Stimulated activated CD8-positive, alpha-beta memory T cell treated with anti-CD3 and anti-CD28 coated beads, Interleukin-15, amount 100 ng/mL, for 4 hours (primary cell): Measurements from ENCODE around the gene KIF9.
"Not testable (repeated sequence)": the region's sequence is repeated elsewhere in the genome, so short reads cannot be mapped to it uniquely, and the experiment has no call there.

Experiments
- DNase-seq, 2 donors: peaks; one replicate each; pipeline ENCODE4 v3.0.0-alpha.2; 2020; ENCODE audit warnings: low read depth in 2 of 2

Gene KIF9

GRCh38 chr3:47293822-47294221 lies 11.2 kb upstream of the KIF9 start:
- no peak for DNase-seq

GRCh38 chr3:47291754-47292420 lies 9.3 kb upstream of the KIF9 start:
- not testable (repeated sequence) for DNase-seq

DNA sequence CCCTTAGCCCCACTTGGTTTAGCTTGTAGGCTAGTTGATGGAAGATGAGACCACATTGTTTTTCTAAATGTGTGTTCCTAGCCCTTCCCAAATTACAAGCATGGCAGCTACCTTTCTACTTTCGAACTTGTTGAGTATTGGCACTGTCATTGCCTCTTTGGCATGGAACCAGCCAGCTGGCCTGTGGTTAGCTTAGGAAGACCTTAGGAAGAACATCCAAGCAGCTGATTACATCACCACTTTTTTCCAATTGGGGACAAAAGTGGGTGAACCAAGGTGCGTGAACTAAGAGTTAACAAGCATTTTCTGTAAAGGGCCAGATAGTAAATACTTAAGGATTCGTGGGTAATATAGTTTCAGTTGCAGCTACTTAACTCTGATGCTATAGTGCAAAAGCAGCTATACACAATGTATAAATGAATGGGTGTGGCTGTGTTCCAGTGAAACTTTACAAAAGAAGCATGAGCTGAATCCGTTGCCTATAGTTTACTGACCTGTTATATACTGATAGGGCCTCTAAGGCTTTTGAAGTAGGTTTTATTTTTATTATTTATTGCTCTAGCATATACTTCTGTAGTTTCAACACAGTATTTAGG lies 8.7 kb upstream of the KIF9 start:
- no peak for DNase-seq

DNA sequence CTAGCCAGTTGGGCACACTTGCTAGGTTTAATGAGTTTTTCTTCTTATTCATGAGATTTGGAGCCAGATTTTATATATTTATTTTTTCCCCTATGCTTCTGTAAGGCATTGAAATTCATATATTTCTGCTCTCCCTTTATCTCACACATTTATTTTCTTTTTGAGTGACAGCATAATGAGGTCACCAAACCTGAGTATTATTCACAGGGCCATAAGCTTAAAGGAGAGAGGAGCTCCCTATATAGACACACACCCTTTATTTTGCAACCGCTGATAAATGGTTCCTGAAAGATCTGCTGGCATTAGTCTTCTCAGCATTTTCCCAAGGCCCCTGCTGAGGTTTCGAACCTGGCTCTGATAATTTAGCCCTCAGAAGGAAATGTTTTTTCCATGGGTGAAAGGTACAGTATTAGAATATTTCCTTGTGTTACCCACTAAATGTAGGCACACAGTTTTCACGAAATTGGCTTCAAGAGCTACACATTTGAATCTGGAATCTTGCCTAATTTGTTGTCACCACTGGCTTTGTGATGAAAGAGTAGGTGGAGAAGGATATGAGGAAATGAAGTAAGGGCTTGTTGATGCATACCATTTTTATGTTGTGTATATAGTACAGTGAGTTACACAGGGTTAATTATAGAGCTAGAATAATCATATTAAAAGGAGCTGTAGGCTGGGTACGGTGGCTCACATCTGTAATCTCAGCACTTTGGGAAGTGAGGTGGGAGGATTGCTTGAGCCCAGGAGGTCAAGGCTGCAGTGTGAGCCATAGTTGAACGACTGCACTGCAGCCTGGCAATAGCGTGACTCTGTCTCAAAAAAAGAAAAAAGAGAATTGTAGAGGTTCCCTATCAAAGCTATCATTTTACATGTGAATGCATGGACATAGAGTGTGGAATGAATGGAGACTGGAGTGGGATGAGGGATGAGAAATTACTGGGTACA lies 6.6 kb upstream of the KIF9 start:
- no peak for DNase-seq

DNA sequence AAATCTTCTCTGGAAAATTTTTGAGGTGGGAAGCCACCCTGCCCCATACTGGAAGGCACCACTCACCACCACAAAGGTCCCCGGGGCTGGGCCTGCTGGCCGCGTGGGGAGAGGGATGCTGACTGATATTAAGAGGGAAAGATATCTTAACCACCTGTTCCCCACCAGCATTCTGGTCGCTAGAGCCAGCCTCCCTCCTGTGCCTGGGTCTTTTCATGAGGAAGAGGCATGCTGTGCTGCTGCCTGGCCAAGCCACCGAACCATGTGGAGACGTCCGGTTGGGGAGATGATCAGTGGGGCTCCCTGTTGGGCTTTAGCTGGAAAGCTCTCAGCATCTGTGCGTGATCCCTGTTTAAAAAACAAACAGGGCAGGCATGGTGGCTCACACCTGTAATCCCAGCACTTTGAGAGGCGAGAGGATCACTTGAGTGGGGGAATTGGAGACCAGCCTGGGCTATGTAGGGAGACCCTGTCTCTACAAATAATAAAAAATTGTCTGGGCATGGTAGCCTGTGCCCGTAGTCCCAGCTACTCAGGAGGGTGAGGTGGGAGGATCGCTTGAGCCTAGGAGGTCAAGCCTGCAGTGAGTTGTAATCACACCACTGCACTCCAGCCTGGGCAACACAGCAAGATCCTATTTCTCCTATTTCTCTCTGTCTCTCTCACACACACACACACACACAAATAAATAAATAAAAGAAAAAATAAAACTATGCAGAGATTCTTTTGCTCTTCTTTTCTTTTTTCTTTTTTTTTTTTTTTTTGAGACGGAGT lies 1.2 kb upstream of the KIF9 start:
- DNase-seq, result no peak

- no peak for DNase-seq
These were observed 566 bp upstream of the KIF9 start for GRCh38 chr3:47283193-47283537.

DNA sequence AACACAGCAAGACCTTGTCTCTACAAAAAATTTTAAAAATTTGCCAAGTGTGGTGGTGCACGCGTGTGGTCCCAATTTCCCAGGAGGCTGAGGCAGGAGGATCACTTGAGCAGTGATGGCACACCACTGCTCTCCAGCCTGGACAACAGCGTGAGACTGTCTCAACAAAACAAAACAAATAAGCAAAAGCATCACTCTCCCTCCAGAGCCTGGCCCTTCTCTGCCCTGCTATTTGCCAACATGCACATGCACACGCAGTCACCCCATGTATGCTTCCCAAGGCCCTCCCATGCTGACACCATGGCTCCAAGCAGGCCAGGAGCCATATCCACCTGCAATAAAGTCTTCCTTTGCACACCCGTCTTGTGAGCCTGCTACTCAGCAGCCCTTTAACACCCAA lies 2.1 kb downstream of the KIF9 start:
- no peak for DNase-seq

DNA sequence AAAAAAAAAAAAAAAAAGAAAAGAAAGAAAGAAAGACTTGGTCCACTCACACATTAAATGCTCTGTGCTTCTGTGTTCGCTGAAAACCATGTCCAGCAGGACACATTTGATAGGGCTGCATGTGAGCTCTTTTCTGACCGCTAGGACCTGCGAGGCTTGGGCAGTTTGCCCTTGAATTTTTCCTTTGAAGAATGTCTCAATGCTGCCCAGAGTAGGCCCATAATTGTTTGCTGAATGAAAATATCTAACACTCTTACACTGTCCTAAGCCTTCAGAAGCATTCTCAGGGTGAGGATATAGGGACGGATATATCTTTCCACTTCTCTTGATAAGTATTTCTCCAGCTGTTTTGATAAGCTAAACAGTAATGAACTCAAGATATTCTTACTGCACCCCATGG lies 6.0 kb downstream of the KIF9 start:
- no peak for DNase-seq

- no peak for DNase-seq
These were observed 7.9 kb downstream of the KIF9 start for GRCh38 chr3:47274652-47275051.

- DNase-seq, result no peak
These were observed 9.0 kb downstream of the KIF9 start for GRCh38 chr3:47273564-47273963.

- DNase-seq, result no peak
These were observed 12.1 kb downstream of the KIF9 start for GRCh38 chr3:47270526-47270925.

DNA sequence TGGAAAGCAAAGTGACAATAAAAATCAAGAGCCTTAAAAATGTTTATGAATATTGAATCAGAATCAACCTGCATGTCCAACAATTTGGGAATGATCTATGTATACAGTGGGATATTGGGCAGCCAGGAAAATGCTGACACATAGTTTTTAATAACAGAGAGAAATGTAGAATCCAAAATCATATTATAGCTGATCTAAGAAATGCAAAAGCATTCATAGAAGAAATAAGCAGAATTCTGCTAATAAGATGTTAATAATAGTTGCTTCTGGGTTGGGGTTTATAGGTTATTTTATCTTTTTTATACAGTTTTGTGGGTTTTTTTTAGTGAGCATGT lies 15.1 kb downstream of the KIF9 start:
- no peak for DNase-seq

DNA sequence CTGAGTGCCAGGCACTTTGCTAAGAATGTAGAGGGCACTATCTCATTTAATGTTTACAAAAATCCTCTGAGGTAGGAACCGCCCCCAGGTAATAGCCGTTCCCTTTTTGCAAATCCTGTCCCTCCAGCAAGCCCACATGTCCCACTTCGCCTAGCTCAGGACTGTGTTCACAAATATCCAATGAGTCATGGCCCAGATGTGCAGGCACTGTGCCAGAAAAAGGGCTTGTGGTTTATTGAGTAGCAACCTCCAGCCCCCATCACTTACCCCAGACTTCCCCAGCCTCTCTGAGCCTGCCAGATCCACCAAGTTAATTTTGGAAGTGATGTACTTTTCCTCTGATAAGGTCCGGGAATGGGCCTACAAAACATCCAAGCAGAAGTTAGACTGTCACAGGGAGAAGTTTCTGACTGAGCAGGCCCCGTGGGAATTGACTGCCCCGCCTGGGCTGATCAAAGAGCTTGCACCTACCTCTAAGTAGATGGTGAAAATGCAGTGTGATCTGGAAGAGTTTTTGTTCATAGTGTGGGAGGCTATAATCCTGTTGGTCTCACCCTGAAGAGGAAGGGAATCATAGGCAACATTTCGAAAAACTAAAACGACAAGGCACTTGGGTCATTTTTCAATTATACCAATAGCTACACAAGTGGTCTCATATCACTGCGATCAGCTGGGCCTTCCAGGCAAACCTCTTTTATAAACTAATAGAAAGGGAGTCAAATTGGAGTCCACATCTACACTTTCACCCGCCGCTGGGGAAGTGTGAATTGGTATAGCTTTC lies 15.7 kb downstream of the KIF9 start:
- DNase-seq, result no peak

DNA sequence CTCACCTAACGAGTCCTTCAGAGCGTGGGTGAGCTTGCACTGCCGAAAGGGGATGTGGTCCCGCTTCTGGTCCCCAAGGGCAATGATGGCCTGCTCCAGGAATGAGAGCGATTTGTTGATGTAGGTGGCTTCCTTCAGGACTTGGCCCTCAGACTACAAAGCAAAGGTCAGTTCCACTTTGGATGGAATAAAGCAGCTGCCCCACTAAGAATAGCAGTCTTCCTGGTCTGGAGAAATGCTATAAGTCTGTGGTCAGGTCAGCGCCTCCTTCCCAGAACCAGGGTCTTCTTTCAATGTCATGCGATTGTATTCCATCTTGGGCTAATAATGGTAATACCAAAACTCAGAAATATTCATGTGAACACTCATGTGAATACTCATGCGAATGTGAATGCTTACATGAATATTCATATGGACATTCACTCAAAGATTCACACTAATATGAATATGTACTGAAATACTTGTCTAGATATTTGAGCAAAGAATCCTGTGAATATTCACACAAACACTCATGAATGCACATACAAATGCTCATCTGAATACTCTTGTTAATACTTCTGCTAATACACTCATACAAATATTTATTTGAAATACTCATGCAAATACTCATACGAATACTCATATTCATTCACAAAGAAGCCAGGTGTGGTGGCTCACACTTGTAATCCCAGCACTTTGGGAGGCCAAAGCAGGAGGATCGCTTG lies 16.7 kb downstream of the KIF9 start:
- DNase-seq, result no peak

GRCh38 chr3:47265008-47265407 lies 17.6 kb downstream of the KIF9 start:
- no peak for DNase-seq

DNA sequence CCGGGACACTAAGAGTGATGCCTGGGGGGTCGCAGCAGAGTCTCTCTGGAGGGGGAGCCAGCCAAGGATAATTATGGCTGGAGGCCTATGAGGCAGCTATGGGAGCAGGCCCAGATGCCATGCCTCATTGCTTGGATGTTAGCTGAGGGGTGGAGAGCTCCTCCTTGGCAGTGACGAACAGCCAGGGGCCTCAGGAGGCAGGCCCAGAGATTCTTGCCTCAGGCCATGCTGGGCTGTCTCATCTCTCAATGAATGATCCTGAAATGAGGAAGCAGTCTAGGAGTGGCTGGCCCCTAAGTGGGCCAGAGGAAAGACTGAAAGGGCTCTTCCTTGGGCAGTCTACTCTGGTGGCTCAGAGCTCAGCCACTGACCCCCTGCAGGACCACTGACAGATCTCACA lies 21.3 kb downstream of the KIF9 start:
- no peak for DNase-seq

DNA sequence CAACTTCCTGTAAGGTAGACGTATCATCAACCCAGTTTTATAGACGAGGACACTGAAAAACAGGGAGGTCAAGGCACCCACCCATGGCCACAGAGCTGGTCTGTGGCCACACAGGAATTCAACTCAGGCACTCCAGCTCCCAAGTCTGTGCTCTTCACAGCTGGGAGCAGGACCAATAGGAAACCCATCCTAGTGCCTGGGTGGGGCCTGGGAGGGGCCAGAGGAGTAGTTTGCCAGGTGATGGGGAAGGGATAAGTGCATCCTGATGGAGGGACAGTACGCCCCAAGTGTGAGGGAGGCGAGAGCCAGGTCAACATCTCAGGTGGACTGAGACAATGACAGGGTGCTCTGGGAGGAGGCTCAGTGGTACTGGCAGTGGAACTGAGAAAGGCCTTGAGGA lies 22.0 kb downstream of the KIF9 start:
- no peak for DNase-seq

GRCh38 chr3:47259114-47259513 lies 23.5 kb downstream of the KIF9 start:
- DNase-seq, result no peak

DNA sequence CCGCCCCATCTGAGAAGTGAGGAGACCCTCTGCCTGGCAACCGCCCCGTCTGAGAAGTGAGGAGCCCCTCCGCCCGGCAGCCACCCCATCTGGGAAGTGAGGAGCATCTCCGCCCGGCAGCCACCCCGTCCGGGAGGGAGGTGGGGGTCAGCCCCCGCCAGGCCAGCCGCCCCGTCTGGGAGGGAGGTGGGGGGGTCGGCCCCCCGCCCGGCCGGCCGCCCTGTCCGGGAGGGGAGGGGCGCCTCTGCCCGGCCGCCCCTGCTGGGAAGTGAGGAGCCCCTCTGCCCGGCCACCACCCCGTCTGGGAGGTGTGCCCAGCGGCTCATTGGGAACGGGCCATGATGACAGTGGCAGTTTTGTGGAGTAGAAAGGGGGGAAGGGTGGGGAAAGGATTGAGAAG lies 26.3 kb downstream of the KIF9 start:
- DNase-seq, result not testable (repeated sequence)

- no peak for DNase-seq
These were observed 30.9 kb downstream of the KIF9 start for GRCh38 chr3:47251689-47252088.

DNA sequence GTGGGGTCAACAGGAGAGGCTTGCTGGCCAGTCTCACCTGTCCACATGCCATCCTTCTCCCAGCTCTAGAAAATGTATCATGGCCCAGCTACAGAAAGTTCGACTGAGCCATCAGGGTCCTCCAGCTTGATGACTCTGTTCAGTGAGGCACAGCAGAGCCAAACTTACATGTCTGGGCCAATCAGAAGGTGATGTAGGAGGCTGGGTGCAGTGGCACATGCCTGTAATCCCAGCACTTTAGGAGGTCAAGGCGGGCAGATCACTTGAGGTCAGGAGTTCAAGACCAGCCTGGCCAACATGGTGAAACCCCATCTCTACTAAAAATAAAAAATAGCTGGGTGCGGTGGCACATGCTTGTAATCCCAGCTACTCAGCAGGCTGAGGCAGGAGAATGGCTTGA lies 31.5 kb downstream of the KIF9 start:
- not testable (repeated sequence) for DNase-seq
